GM18519 (cell line): Measurements from ENCODE around the gene SZRD1.

Experiments
- ATAC-seq: cut with Tn5 transposase; IDR thresholded peaks from one replicate; pipeline ENCODE4 v1.9.1; 2021; ENCODE audit warnings: mild to moderate bottlenecking, moderate library complexity; ENCODE audit not compliant: unreplicated experiment, low FRiP score

SZRD1 gene

GRCh38 chr1:16434501-16434900 lies 67.5 kb downstream of the SZRD1 start:
- ATAC-seq: no peak

GRCh38 chr1:16436946-16437474 lies 70.0 kb downstream of the SZRD1 start, which contains the start of gene SPATA21:
Gene SPATA21 (minus strand): TSS chr1:16437424. CDS start chr1:16431371, 6,053 bp downstream.
- ATAC-seq: no peak

DNA sequence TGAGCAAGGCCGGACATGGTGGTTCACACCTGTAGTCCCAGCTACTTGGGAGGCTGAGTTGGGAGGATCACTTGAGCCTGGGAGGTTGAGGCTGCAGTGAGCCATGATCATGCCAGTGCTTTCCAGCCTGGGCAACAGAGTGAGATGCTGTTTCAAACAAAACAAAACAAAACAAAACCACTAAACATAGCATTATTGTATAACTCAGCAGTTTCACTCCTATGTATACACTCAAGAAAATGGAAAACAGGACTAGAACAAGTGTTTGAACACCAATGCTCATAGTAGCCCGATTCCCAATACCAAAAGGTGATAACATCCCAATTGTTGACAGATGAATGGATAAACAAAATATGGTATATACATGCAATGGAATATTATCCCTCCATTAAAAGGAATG lies 71.5 kb downstream of the SZRD1 start:
- ATAC-seq: no peak

DNA sequence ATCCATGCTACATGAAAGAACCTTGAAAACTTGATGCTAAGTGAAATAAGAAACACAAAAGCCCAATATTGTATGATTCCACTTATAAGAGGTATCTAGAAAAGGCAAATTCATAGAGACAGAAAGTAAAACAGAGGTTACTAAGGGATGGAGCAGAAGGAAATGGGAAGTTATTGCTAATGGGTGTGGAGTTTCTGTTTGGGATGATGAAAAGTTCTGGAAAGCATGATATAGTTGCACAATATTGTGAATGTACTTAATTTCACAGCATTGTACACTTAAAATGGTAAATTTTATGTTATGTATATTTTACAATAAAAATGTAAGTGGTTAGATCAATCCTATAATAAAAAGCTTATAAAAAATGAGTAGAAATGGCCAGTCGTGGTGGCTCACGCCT lies 71.9 kb downstream of the SZRD1 start:
- no peak for ATAC-seq

DNA sequence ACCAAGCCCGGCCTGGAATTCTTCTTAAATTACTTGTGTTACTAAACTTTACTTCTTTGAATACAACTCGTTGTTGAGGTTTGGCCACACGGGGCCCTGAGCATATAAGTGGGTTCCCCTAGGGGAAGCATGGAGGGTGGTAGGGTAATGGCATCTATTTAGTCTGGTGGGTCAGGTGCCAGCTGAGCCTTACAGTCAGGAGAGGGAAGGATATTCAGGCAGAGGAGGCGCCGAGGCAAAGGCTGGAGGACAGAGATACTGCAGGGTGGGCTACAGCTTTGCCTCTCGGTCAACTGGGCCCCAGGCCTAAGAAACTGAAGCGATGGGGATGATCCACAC lies 73.1 kb downstream of the SZRD1 start:
- ATAC-seq: no peak

DNA sequence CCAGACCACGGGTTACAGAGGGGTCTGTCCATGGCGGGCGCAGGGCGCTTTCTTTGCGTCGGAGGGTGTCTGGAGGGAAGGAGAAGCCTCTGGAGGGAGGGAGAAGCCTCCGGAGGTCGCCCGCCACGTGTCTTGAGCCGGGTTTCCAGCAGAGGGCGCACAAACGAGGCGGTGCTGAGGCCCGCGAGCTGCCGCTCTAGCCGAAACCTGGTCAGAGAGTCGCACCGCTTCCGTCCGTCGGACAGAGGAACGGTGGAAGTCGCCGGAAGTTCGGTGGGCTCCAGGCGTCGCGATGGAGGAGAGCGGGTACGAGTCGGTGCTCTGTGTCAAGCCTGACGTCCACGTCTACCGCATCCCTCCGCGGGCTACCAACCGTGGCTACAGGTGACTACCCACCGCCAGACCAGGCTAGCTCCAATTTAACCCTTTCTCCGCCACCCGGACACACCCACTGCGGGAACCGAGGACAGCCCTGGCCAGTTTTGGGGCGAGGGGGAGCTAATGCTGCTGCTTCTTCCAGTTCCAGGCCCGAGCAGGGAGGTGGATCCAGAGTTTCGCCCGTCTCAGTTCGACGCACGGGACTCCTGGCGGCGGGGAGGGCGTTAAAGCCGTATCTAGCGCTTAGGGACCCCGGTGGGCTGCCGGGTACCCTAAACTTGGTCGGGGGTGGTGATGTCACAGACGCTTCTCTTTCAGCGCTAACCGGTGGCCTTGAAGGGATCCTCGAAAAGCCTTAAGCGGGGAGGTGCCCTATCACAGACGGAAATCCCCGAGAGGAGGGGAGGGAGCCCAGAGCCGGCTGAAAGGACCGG lies 73.6 kb downstream of the SZRD1 start, which contains the start of gene NECAP2:
NECAP2 (plus strand) TSS at position 255 of the 812 bp plus-strand sequence; CDS start at position 293, 38 bp downstream.
- peak; percentile 66 for ATAC-seq

GRCh38 chr1:16441282-16441665 lies 74.2 kb downstream of the SZRD1 start:
- no peak for ATAC-seq

- ATAC-seq: no peak
These were observed 75.2 kb downstream of the SZRD1 start for GRCh38 chr1:16442265-16442664.

- no peak for ATAC-seq
These were observed 75.9 kb downstream of the SZRD1 start for GRCh38 chr1:16442941-16443340.

DNA sequence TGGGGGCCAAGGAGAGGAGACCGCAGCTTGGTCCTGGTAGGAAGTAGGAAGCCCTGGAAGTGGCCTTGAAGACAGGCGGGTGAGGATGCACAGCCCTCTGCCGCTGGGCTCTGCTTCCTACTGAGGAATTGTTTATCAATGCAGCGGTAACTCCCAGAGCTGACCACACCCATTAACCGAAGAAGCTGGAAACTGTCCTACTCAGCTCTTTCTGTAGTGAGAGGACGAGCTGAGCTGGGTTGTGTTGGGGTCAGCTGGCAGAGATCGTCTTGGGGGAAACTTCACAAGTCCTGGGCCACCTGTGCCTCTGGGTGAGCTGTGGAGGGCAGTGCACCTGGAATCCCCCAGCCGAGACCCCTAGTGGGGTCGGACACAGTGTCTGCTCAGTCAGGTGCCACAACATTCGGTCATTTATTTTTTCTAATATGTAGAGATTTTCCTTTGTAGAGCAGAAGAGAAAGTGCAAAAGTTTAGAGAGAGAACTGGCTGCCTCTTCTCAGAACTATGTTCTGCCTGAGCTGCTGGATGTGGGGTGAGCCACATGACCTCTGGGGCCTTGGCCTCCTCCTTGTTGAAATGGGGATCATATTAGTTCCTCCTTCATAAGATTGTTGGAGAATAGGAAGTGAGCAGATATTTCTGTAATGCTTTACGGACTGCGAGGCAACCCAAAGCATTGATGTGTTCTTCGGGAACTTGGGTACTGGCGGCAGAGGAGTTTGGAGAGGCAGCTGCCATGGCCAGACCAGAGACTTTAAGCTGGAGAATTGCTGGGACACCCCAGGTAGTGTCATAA lies 77.1 kb downstream of the SZRD1 start:
- no peak for ATAC-seq

DNA sequence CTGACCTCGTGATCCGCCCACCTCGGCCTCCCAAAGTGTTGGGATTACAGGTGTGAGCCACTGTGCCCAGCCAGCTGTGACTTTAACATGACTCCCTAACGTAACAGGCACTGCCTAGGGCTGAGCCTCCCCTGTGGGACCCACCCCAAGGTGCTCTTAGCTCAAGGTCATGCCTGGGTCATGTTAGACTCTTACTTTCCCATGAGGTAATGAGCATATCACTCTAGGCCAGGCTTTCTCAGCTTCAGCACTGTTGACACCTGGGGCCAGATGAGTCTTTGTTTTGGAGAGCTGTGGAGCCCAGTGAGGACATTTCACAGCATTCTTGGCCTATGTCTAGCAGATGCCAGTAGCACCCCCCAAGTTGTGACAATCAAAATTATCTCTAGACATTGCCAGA lies 78.0 kb downstream of the SZRD1 start:
- no peak for ATAC-seq

GRCh38 chr1:16446116-16446515 lies 79.1 kb downstream of the SZRD1 start:
- ATAC-seq: no peak

DNA sequence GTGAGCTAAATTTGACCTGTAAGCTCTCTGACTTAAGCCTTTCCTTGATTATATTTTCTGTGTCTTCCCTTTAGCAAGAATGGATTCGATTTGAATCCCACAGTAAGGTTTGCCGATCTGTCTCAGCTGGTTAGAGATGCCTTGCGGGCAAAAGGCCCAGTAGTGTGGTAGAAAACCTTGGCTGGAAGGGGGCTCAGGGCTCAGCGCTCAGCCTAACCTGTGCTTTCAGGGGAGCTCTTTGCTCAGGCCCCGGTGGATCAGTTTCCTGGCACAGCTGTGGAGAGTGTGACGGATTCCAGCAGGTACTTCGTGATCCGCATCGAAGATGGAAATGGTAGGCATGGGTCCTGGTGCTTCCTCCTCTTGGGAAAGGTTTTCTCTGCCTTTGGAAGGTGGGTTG lies 80.6 kb downstream of the SZRD1 start:
- ATAC-seq: no peak
